GM12878 (cell line): ENCODE measurements around the gene SCAMP4. TPM values are rescaled to one million over a fixed set of nuclear protein-coding genes. Genes with fewer than 3 reads are reported as not detected.

Experiments used
- ATAC-seq: fragments of 200-7000 bp; cut with Tn5 transposase; 3 replicates; pipeline ENCODE4 v1.9.1; 2020; ENCODE audit warnings: mild to moderate bottlenecking, moderate library complexity
- BruUV-seq: library from RNA; stranded (reverse); fragments of 400-500 nt; replicated peaks from 2 replicates; lab custom pipeline; 2021; lab: Mats Ljungman, UMichigan
- CTCF ChIA-PET: fragments of 300-600 bp; sonication (Branson Sonifier 250); formaldehyde crosslinking; extraction: SDS; loops from one replicate; lab custom pipeline; 2021; ENCODE audit warnings: inconsistent platforms; lab: Yijun Ruan, JAX
- POLR2A ChIA-PET: fragments of 350-600 bp; formaldehyde crosslinking; extraction: SDS; loops from one replicate; lab custom pipeline; 2021; ENCODE audit warnings: inconsistent platforms; lab: Charles Lee
- RAD21 ChIA-PET: fragments of 300-600 bp; sonication (Branson Sonifier 250); formaldehyde crosslinking; loops from one replicate; lab custom pipeline; 2023; ENCODE audit warnings: antibody characterized with exemption; ENCODE audit not compliant: unreplicated experiment; lab: Charles Lee
- SMC1A ChIA-PET: fragments of 300-600 bp; sonication (Branson Sonifier 250); formaldehyde crosslinking; loops from one replicate; lab custom pipeline; 2023; ENCODE audit not compliant: unreplicated experiment, uncharacterized antibody; lab: Charles Lee
- DNase-seq: peaks from one replicate; pipeline ENCODE4 v3.0.0-alpha.2; 2011; ENCODE audit warnings: low read depth, low spot score
- FAIRE-seq: peaks from 3 replicates; lab custom pipeline; 2011; peaks lifted over from hg19 to GRCh38; lab: Jason Lieb, UNC
- H2AFZ ChIP-seq: 2 replicates; pipeline ENCODE4 v1.6.0; 2011; ENCODE audit warnings: low read depth, low read length, control low read depth; ENCODE audit not compliant: control insufficient read depth
- H3K27ac ChIP-seq: 2 replicates; pipeline ENCODE4 v1.5.1; 2011; ENCODE audit warnings: control low read depth; ENCODE audit not compliant: control insufficient read depth, insufficient read depth
- H3K27me3 ChIP-seq, 2 experiments: replicated peaks in 1 of 2; 2 replicates each; pipeline versions ENCODE4 v1.6.0 to v1.6.1; 2011; ENCODE audit warnings: low read length in 1 of 2; ENCODE audit not compliant: control insufficient read depth in 2 of 2, insufficient read depth in 2 of 2
- H3K36me3 ChIP-seq, 2 experiments: 2 replicates each; pipeline ENCODE4 v1.5.1; 2011; ENCODE audit warnings: low read length in 1 of 2; ENCODE audit not compliant: control insufficient read depth in 2 of 2, insufficient read depth in 2 of 2
- H3K4me1 ChIP-seq: 2 replicates; pipeline ENCODE4 v1.6.1; 2011; ENCODE audit warnings: mild to moderate bottlenecking, low read length, moderate library complexity, mixed read lengths; ENCODE audit not compliant: control insufficient read depth, insufficient read depth
- H3K4me2 ChIP-seq: 2 replicates; pipeline ENCODE4 v1.6.0; 2011; ENCODE audit warnings: control low read depth; ENCODE audit not compliant: control insufficient read depth, insufficient read depth
- H3K4me3 ChIP-seq: fragments of 200-600 bp; sonication (generic); 2 replicates; pipeline ENCODE4 v1.5.1; 2016
- H3K79me2 ChIP-seq: 2 replicates; pipeline ENCODE4 v1.6.0; 2011; ENCODE audit warnings: low read length; ENCODE audit not compliant: control insufficient read depth, insufficient read depth
- H3K9ac ChIP-seq: 2 replicates; pipeline ENCODE4 v1.8.0; 2011; ENCODE audit warnings: low read length, control low read depth, mixed read lengths; ENCODE audit not compliant: control insufficient read depth, insufficient read depth
- H3K9me3 ChIP-seq: replicated peaks from 3 replicates; pipeline ENCODE4 v1.5.1; 2011; ENCODE audit warnings: mild to moderate bottlenecking, low read length; ENCODE audit not compliant: control insufficient read depth, insufficient read depth
- H4K20me1 ChIP-seq: 2 replicates; pipeline ENCODE4 v1.6.0; 2011; ENCODE audit not compliant: control insufficient read depth, insufficient read depth
- CHD1 ChIP-seq: IDR thresholded peaks from 2 replicates; pipeline ENCODE4 v1.6.1; 2012; ENCODE audit warnings: low read depth, low read length, improper control_type of control experiment
- ESRRA ChIP-seq: IDR thresholded peaks from 2 replicates; pipeline ENCODE4 v1.6.1; 2012; ENCODE audit warnings: mild to moderate bottlenecking, low read length, improper control_type of control experiment
- ETV6 ChIP-seq, 2 experiments: fragments of 450-650 bp in 1 of 2; IDR thresholded peaks in 1 of 2; conservative IDR thresholded peaks in 1 of 2; 2 replicates each; pipeline ENCODE4 v1.6.1; 2014; ENCODE audit warnings: antibody characterized with exemption in 1 of 2, borderline replicate concordance in 1 of 2, low read depth in 1 of 2, mild to moderate bottlenecking in 1 of 2, moderate library complexity in 1 of 2
- KAT2A ChIP-seq: conservative IDR thresholded peaks from 2 replicates; pipeline ENCODE4 v1.6.1; 2011; ENCODE audit warnings: low read depth, low read length; ENCODE audit not compliant: control insufficient read depth
- KLF5 ChIP-seq: fragments of 450-650 bp; IDR thresholded peaks from 2 replicates; pipeline ENCODE4 v1.6.1; 2014; ENCODE audit warnings: mild to moderate bottlenecking; ENCODE audit not compliant: partially characterized antibody
- NFXL1 ChIP-seq: fragments of 450-650 bp; IDR thresholded peaks from 2 replicates; pipeline ENCODE4 v1.6.1; 2017; ENCODE audit warnings: antibody characterized with exemption, mild to moderate bottlenecking, borderline replicate concordance
- RB1 ChIP-seq: fragments of 450-650 bp; formaldehyde crosslinking; IDR thresholded peaks from 2 replicates; pipeline ENCODE4 v1.6.1; 2017; ENCODE audit warnings: mild to moderate bottlenecking, borderline replicate concordance
- TARDBP ChIP-seq: IDR thresholded peaks from 2 replicates; pipeline ENCODE4 v1.6.1; 2016; ENCODE audit warnings: borderline replicate concordance
- ZNF207 ChIP-seq: fragments of 450-650 bp; IDR thresholded peaks from 2 replicates; pipeline ENCODE4 v1.6.1; 2014; ENCODE audit warnings: antibody characterized with exemption, mild to moderate bottlenecking, borderline replicate concordance
- WGBS: methylation state at CpG from one replicate; pipeline ENCODE4 v1.1.6; 2016; ENCODE audit warnings: low lambda C conversion rate; ENCODE audit not compliant: insufficient replicate concordance, insufficient coverage; ENCODE audit errors: missing lambda C conversion rate; 5-methylcytosine and 5-hydroxymethylcytosine counted together
- in situ Hi-C: fragments of 300-500 bp; cut with MboI; formaldehyde crosslinking; loops from 9 replicates; pipeline ENCODE4 v1.14.3; 2018; ENCODE audit warnings: mixed read lengths
- intact Hi-C: fragments of 100-400 bp; cut with micrococcal nuclease; formaldehyde crosslinking; loops from one replicate; pipeline ENCODE4 v1.14.2; 2022; ENCODE audit not compliant: unreplicated experiment
- polyA plus RNA-seq, 11 experiments: library from polyadenylated mRNA; depleted of rRNA in 4 of 11; unstranded in 6 of 11; stranded (reverse) in 5 of 11; fragments of >200 nt; fragmentation: Nextera tagmentation in 4 of 11; fragmentation: Illumina TruSeq in 1 of 11; extraction: Ambion mirVana in 4 of 11; extraction: Trizol in 1 of 11; gene quantifications; 1 replicate in 1 of 11; 2 replicates in 10 of 11; pipeline versions ENCODE4 v1.2.1 to v1.2.3, GENCODE V29; 2011 to 2016; ENCODE audit warnings: inconsistent platforms in 2 of 11, missing spikeins in 2 of 11, low read depth in 1 of 11
- total RNA-seq, 4 experiments: library from RNA; depleted of rRNA in 3 of 4; stranded (reverse); fragments of >200 nt in 3 of 4; fragmentation: Illumina TruSeq in 1 of 4; extraction: Trizol in 1 of 4; gene quantifications; 2 replicates each; pipeline versions ENCODE4 v1.2.1 to v1.2.3, GENCODE V29; 2013 to 2021
- TF ChIP-seq, protein P1 (sequence below): fragments of 450-650 bp; IDR thresholded peaks from 2 replicates; pipeline ENCODE4 v1.6.1; 2017; ENCODE audit warnings: mild to moderate bottlenecking, moderate library complexity
- TF ChIP-seq, protein P2 (sequence below): fragments of 450-650 bp; IDR thresholded peaks from 2 replicates; pipeline ENCODE4 v1.6.1; 2017; ENCODE audit warnings: mild to moderate bottlenecking

Gene SCAMP4
- total and polyA plus RNA-seq, 10 of the 15 experiments (the other 5 are each of a cell fraction or from before 2014, with no cell fraction given), result 0.63 to 34.7 (median 12.8) TPM

DNA sequence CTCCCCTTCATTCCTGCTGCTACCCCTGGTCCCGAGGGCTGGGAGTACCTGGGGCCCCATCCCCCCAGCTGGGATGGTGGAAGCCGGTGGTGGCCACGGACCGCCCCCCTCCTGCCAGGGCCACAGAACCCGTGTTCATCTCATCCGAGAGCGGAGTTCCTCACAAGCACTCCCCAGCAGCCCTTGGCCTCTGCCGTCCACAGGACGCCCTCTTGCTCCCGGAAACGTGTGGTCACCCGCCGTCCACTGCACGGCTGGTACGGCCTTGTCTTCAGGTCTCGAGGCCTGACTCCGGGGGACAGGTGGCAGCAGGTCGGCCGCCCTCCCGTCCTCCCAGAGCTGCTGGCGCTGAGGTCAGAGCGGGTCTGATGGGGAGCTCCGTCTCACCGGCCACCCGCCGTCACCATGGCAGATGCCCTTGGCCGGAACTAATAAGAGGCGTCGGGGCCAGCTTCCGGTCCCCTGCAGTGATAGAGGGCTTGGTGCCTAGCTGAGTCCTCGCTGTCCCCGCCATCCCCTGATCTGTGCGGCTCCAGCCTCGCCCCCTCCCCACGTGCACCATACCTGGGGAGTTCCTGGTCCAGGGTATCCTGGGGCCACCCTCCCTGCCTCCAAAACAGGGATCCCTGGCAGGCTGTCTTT is 19.2 kb downstream of the SCAMP4 start (continued):
- TF ChIP-seq, protein P1, sequence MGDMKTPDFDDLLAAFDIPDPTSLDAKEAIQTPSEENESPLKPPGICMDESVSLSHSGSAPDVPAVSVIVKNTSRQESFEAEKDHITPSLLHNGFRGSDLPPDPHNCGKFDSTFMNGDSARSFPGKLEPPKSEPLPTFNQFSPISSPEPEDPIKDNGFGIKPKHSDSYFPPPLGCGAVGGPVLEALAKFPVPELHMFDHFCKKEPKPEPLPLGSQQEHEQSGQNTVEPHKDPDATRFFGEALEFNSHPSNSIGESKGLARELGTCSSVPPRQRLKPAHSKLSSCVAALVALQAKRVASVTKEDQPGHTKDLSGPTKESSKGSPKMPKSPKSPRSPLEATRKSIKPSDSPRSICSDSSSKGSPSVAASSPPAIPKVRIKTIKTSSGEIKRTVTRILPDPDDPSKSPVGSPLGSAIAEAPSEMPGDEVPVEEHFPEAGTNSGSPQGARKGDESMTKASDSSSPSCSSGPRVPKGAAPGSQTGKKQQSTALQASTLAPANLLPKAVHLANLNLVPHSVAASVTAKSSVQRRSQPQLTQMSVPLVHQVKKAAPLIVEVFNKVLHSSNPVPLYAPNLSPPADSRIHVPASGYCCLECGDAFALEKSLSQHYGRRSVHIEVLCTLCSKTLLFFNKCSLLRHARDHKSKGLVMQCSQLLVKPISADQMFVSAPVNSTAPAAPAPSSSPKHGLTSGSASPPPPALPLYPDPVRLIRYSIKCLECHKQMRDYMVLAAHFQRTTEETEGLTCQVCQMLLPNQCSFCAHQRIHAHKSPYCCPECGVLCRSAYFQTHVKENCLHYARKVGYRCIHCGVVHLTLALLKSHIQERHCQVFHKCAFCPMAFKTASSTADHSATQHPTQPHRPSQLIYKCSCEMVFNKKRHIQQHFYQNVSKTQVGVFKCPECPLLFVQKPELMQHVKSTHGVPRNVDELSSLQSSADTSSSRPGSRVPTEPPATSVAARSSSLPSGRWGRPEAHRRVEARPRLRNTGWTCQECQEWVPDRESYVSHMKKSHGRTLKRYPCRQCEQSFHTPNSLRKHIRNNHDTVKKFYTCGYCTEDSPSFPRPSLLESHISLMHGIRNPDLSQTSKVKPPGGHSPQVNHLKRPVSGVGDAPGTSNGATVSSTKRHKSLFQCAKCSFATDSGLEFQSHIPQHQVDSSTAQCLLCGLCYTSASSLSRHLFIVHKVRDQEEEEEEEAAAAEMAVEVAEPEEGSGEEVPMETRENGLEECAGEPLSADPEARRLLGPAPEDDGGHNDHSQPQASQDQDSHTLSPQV, result no peak
- no peak for TF ChIP-seq CHD1
- TF ChIP-seq RB1, result no peak
- TF ChIP-seq TARDBP, result no peak
- TF ChIP-seq KAT2A, result no peak
- TF ChIP-seq ETV6 (conservative IDR thresholded peaks at IDR 0.05 in 1 of 2, IDR thresholded peaks at IDR 0.05 in 1 of 2; ENCODE audit: borderline replicate concordance in 1 of 2, low read depth in 1 of 2), result no peak
- no peak for TF ChIP-seq ZNF207
- TF ChIP-seq NFXL1, result no peak

DNA sequence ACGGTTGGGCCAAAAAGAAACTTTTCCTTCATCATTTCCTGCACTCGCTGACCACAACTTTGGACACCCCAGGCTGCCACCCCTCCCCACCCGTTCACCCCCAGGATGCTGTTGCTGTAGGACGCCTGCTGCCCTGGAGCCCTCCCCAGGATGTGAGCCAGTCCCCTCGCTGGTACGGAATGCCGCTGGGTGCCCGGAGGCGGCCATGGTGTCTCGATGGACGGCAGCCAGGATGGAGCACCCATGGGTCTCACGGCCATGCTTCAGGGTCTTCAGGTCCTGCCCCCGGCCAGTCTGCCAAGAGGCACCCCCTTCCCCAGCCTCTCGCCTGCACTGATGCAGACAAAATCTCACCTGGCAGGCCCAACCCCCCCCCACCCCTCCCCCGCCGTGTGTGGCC is 20.3 kb downstream of the SCAMP4 start:
- Histone ChIP-seq H3K4me2 (no peak overlapping the region), H3K4me3 (no peak overlapping the region), H3K79me2 (no peaks in the 10 kb centered on the region), H2AFZ (no peak overlapping the region), H3K9me3 (no peaks in the 10 kb centered on the region), H3K27me3 (no peaks in the 10 kb centered on the region), H4K20me1 (no peaks in the 10 kb centered on the region), H3K9ac (no peak overlapping the region), H3K36me3 (peaks cover 5 to 6% of the 10 kb centered on the region in 2 experiments; a peak in 3 of 4 replicates), H3K27ac (no peak overlapping the region), H3K4me1 (peaks cover 31% of the 10 kb centered on the region)
- POLR2A ChIA-PET, result no interaction called here
- no peak for FAIRE-seq
- DNase-seq, result no peak
- SMC1A ChIA-PET, result no interaction called here
- WGBS, result 79% methylated on average over 10 of the region's 16 CpGs
- CTCF ChIA-PET, result no interaction called here
- TSS peak; percentile 71 for BruUV-seq
- RAD21 ChIA-PET, result no interaction called here
- intact Hi-C loops (no loop called here), in situ Hi-C loops (no loop called here)
- no peak for ATAC-seq
- TF ChIP-seq KLF5 (no peak), ESRRA (no peak)
- TF ChIP-seq, protein P2, sequence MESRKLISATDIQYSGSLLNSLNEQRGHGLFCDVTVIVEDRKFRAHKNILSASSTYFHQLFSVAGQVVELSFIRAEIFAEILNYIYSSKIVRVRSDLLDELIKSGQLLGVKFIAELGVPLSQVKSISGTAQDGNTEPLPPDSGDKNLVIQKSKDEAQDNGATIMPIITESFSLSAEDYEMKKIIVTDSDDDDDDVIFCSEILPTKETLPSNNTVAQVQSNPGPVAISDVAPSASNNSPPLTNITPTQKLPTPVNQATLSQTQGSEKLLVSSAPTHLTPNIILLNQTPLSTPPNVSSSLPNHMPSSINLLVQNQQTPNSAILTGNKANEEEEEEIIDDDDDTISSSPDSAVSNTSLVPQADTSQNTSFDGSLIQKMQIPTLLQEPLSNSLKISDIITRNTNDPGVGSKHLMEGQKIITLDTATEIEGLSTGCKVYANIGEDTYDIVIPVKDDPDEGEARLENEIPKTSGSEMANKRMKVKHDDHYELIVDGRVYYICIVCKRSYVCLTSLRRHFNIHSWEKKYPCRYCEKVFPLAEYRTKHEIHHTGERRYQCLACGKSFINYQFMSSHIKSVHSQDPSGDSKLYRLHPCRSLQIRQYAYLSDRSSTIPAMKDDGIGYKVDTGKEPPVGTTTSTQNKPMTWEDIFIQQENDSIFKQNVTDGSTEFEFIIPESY, result no peak
